Measurements from ENCODE around the gene AMOTL2. TPM values are rescaled to one million over a fixed set of nuclear protein-coding genes. Genes with fewer than 3 reads are reported as not detected.
A peak's percentile ranks its signal among the peaks of the same experiment; 100 is the strongest.

Gene AMOTL2
- total RNA-seq, 2 donors from 2014 or later = not detected

DNA sequence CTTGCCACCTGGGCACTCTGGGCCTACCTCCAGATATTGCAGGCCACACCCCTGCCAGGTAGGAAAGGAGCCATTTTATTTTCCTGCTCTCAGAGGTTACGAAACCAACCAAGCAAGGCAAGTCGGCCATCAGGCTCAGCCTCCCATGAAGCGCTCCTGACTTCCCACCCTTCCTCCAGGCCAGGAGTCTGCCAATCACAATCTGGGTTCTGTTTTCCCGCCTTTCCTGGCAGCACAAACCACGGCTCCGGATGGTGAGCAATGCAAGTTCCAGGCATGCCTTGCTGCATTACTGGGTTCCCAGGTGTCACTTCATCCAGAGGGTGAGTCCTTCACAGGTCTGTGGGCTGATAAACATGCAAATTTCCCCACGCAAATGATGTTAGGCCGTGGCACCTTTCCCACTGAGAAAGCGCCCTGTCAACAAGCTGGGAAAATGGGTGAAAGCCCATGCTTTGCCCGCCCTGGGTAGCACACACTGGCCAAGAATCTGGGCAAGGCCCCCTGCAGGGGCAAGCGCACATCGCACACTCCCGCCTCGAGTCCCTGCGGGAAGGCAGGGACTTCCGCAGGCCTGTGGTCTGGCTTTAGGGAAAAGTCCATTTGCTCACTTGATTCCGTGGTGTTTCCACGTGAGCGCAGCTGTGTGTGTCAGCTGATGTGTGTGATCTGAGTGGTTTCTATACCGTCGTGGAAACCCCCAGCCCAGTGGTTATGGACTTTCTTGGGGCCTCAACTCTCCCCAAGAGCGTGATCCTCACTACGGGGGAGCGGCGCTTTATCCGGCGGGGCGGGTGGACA is 62.0 kb downstream of the AMOTL2 start:
- no peak for ATAC-seq
- Mint-ChIP-seq H3K4me1 (ENCODE audit: low read depth in 2 of 2) (peaks cover 5% of the 10 kb centered on the region in 2 donors), H3K4me3 (no peak overlapping the region), H3K36me3 (no peaks in the 10 kb centered on the region), H3K27me3 (peaks cover 26 to 30% of the 10 kb centered on the region in 2 donors), H3K27ac (no peak overlapping the region), H3K9me3 (no peaks in the 10 kb centered on the region)
- no peak for DNase-seq (ENCODE audit: low spot score)

DNA sequence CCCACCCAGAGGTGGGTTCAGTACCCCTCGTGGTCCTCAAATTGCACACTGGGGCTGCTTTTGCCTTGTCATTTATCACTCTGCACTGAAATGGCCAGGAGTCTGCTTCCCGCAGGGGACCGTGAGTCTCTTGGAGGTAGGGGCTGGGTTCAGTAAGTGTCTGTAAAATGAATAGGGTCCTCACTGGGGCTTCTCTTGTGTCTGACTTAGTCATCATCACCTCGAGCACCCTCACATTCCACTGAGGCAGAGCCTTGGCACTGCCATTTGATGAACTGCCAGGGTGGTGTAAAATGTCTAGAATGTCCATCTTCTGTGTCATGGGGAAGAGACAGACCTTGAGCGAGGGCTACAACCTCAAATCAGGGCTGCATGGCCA is 62.6 kb downstream of the AMOTL2 start:
- no peak for ATAC-seq
- Mint-ChIP-seq H3K27ac (no peak overlapping the region), H3K36me3 (no peaks in the 10 kb centered on the region)

DNA sequence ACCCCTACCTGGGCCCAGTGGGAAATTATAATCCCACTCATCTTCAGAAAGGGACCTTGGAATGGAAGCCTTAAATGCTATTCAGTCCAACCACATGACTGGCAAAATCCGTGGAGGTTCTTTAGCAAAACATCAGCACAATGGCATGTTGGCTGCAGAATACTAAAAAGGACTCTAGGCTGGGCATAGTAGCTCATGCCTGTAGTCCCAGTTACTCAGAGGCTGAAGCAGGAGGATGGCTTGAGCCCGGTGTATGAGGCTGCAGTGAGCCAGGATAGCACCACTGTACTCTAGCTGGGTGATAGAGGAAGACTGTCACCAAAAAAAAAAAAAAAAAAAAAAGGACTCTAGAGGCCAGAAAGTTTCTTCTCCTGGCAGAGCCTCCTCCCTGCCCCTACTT is 63.0 kb downstream of the AMOTL2 start:
- Mint-ChIP-seq H3K4me3 (no peak overlapping the region), H3K9me3 (no peaks in the 10 kb centered on the region), H3K36me3 (no peaks in the 10 kb centered on the region), H3K27me3 (peaks cover 35 to 37% of the 10 kb centered on the region in 2 donors), H3K4me1 (ENCODE audit: low read depth in 2 of 2) (peaks cover 5% of the 10 kb centered on the region in 2 donors), H3K27ac (no peak overlapping the region)
- ATAC-seq (no peak), DNase-seq (ENCODE audit: low spot score) (no peak)

More for the DNA sequence above, 62.6 kb downstream of the AMOTL2 start:
- DNase-seq (ENCODE audit: low spot score) = no peak
- Mint-ChIP-seq H3K9me3 (no peaks in the 10 kb centered on the region), H3K4me1 (ENCODE audit: low read depth in 2 of 2) (peaks cover 5% of the 10 kb centered on the region in 2 donors), H3K27me3 (peaks cover 31 to 35% of the 10 kb centered on the region in 2 donors), H3K4me3 (no peak overlapping the region)

DNA sequence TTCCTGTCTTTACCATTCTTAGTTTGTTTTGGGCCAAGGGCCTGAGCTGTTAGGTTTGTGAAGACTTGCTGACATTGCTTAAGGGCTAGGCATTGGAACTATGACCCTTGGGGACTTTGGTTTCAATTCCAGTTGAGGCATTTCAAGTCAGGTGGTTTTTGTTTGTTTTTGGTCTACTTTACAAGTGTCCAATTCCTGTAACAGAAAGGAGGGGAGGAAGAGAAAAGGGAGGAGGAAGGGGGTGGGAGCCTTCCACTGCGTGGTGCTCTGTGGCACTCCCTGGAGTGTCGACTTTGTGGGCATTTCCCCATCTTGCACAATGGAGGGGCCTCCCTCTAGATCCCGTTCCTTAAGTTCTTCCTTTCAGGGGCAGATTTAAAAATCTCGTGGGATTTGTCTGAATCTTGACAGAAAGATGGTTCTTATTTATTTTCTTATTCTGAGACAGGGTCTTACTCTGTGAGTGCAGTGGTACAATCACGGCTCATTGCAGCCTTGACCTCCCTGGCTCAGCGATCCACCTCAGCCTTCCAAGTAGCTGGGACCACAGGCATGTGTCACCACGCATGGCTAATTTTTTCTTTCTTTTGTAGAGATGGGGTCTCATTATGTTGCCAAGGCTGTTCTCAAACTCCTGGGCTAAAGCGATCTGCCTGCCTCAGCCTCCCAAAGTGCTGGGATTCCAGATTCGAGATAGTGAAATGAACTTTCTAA is 64.1 kb downstream of the AMOTL2 start:
- Mint-ChIP-seq H3K36me3 (no peaks in the 10 kb centered on the region), H3K4me3 (no peak overlapping the region), H3K27ac (no peak overlapping the region), H3K27me3 (peaks cover 43 to 46% of the 10 kb centered on the region in 2 donors), H3K4me1 (ENCODE audit: low read depth in 2 of 2) (peaks cover 5% of the 10 kb centered on the region in 2 donors), H3K9me3 (no peaks in the 10 kb centered on the region)
- DNase-seq (ENCODE audit: low spot score) = no peak
- ATAC-seq = no peak

DNA sequence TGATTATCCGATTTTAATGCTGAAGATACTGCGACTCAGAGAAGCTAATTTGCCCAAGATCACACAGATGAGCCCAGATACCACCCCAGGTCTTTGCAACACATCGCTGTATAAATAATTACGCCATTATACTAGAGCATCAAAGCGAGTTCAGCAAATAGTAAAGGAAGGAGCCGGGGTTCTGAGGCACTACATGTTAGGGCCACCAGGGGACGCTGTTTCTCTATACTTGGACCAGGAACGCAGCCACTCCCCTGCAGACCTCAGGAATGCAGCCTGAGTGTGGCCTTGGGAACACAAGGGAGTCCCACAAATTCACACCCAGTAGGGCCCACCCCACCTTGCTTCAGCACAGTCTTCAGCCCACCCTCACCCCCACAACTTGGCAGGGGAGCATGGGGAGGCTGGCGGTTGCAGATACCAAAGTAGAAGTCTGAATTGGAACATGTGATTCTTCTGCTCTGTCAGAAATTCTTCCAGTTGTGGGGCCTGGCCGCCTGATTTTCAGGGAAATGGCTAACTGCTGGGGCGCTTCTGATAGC is 65.8 kb downstream of the AMOTL2 start:
- no peak for DNase-seq (ENCODE audit: low spot score)
- Mint-ChIP-seq H3K36me3 (no peaks in the 10 kb centered on the region), H3K27ac (no peak overlapping the region), H3K9me3 (no peaks in the 10 kb centered on the region), H3K4me1 (ENCODE audit: low read depth in 2 of 2) (peaks cover 5% of the 10 kb centered on the region in 2 donors), H3K27me3 (peaks cover 41 to 46% of the 10 kb centered on the region in 2 donors), H3K4me3 (no peak overlapping the region)
- peak; percentile 75 to 77 for ATAC-seq

DNA sequence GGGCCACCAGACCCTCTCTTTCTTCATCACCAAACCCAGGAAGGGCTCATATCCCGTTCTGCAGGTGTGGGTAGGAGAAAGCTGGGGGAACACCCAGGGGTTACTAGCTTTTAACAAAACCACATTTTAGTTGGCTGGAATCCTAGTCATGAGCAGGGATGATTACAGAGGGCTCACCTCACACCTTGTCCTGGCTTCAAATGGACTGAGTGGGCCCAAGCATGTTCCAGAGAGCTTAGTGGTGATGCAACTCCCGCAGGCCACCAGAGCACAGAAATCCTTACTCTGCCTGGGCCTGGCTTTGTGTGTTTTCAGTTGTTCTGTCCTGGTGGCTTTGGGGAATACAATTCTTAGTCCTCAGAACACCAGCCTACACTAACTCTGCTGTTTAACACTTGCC is 66.8 kb downstream of the AMOTL2 start:
- ATAC-seq = no peak
- Mint-ChIP-seq H3K4me3 (no peak overlapping the region), H3K27me3 (peaks cover 41 to 49% of the 10 kb centered on the region in 2 donors), H3K27ac (no peak overlapping the region), H3K9me3 (no peaks in the 10 kb centered on the region), H3K36me3 (no peaks in the 10 kb centered on the region), H3K4me1 (ENCODE audit: low read depth in 2 of 2) (peaks cover 5% of the 10 kb centered on the region in 2 donors)
- DNase-seq (ENCODE audit: low spot score) = no peak

DNA sequence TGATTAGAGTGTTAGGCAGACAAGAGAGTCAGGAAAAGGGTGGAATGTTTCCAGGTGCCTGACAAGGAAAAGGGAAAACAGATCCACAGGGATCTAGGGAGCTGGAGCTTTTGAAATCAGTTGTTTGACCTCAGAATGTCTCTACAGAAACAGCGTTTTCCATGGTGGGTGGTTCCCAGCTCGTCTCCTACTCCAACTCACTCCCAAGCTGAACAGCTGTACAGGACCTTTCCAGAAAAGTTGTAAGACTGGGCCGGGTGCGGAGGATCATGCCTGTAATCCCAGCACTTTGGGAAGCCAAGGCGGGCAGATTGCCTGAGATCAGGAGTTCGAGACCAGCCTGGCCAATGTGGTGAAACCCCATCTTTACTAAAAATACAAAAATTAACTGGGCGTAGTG is 67.9 kb downstream of the AMOTL2 start:
- ATAC-seq = no peak
- Mint-ChIP-seq H3K9me3 (no peaks in the 10 kb centered on the region), H3K27ac (no peak overlapping the region), H3K27me3 (peaks cover 37 to 49% of the 10 kb centered on the region in 2 donors), H3K4me1 (ENCODE audit: low read depth in 2 of 2) (peaks cover 5% of the 10 kb centered on the region in 2 donors), H3K4me3 (no peak overlapping the region), H3K36me3 (no peaks in the 10 kb centered on the region)
- no peak for DNase-seq (ENCODE audit: low spot score)

Other genes starting within 250 kb of the AMOTL2 start
- 10 to 100 TPM; 20.6 to 20.8 TPM for gene RYK, start 123.6 kb downstream of the AMOTL2 start, total RNA-seq
- 10 to 100 TPM; 13.0 to 15.8 TPM for gene ANAPC13, start 111.5 kb upstream of the AMOTL2 start, total RNA-seq
- gene CEP63, start 111.6 kb upstream of the AMOTL2 start, total RNA-seq = 10 to 100 TPM; 17.1 to 24.1 TPM

Measured in natural killer cell treated with Interleukin-12 subunit alpha and Interleukin-12 subunit beta and Interleukin-15 and Interleukin-18, amount 100 ng/mL, for 72 hours (primary cell).